IPS-18a (cell line): ENCODE data around the gene MLLT10.

Source experiments
- H3K27ac ChIP-seq: one replicate; pipeline ENCODE4 v1.5.1; 2013; ENCODE audit warnings: low read length
- H3K27me3 ChIP-seq: one replicate; pipeline ENCODE4 v1.6.1; 2013; ENCODE audit warnings: mild to moderate bottlenecking, low read length; ENCODE audit not compliant: control insufficient read depth, insufficient read depth
- H3K36me3 ChIP-seq: one replicate; pipeline ENCODE4 v1.6.1; 2013; ENCODE audit warnings: low read depth, low read length; ENCODE audit not compliant: control insufficient read depth
- H3K4me1 ChIP-seq: one replicate; pipeline ENCODE4 v1.6.1; 2013; ENCODE audit warnings: low read depth, low read length; ENCODE audit not compliant: control insufficient read depth
- H3K4me3 ChIP-seq: one replicate; pipeline ENCODE4 v1.5.1; 2013; ENCODE audit warnings: low read length
- H3K9ac ChIP-seq: one replicate; pipeline ENCODE4 v1.6.1; 2013; ENCODE audit warnings: mild to moderate bottlenecking, low read length, moderate library complexity
- H3K9me3 ChIP-seq: one replicate; pipeline ENCODE4 v1.6.1; 2013; ENCODE audit warnings: low read depth, low read length; ENCODE audit not compliant: control insufficient read depth

MLLT10 gene

GRCh38 chr10:21526860-21527597, 7.0 kb upstream of the MLLT10 start:
- H3K4me1 ChIP-seq, result peaks cover 52% of the 10 kb centered on the region
- no peaks in the 10 kb centered on the region for H3K27me3 ChIP-seq
- H3K9ac ChIP-seq, result peak overlapping the region; percentile 99
- H3K36me3 ChIP-seq, result no peaks in the 10 kb centered on the region
- H3K9me3 ChIP-seq, result no peaks in the 10 kb centered on the region
- peak overlapping the region; percentile 95 for H3K27ac ChIP-seq
- H3K4me3 ChIP-seq, result peak overlapping the region; percentile 88

GRCh38 chr10:21527598-21528235, 6.3 kb upstream of the MLLT10 start:
- Histone ChIP-seq H3K4me3 (peak overlapping the region; percentile 88), H3K4me1 (peaks cover 52% of the 10 kb centered on the region), H3K9ac (peak overlapping the region; percentile 99), H3K9me3 (no peaks in the 10 kb centered on the region), H3K36me3 (no peaks in the 10 kb centered on the region), H3K27me3 (no peaks in the 10 kb centered on the region), H3K27ac (peak overlapping the region; percentile 78)

GRCh38 chr10:21528236-21529031, 5.6 kb upstream of the MLLT10 start:
- Histone ChIP-seq H3K9ac (peak overlapping the region; percentile 99), H3K27me3 (no peaks in the 10 kb centered on the region), H3K4me3 (peak overlapping the region; percentile 88), H3K27ac (peak overlapping the region; percentile 78), H3K9me3 (no peaks in the 10 kb centered on the region), H3K36me3 (no peaks in the 10 kb centered on the region), H3K4me1 (peaks cover 52% of the 10 kb centered on the region)

GRCh38 chr10:21529032-21529910, 4.8 kb upstream of the MLLT10 start:
- H3K9me3 ChIP-seq, result no peaks in the 10 kb centered on the region
- peak overlapping the region; percentile 88 for H3K4me3 ChIP-seq
- no peaks in the 10 kb centered on the region for H3K27me3 ChIP-seq
- peak overlapping the region; percentile 78 for H3K27ac ChIP-seq
- peak overlapping the region; percentile 99 for H3K9ac ChIP-seq
- H3K36me3 ChIP-seq, result no peaks in the 10 kb centered on the region
- peaks cover 45% of the 10 kb centered on the region for H3K4me1 ChIP-seq

GRCh38 chr10:21530168-21530567, 3.9 kb upstream of the MLLT10 start:
- no peak overlapping the region for H3K27ac ChIP-seq

GRCh38 chr10:21530641-21531040, 3.4 kb upstream of the MLLT10 start:
- no peaks in the 10 kb centered on the region for H3K9me3 ChIP-seq
- no peak overlapping the region for H3K9ac ChIP-seq
- no peak overlapping the region for H3K27ac ChIP-seq
- H3K4me1 ChIP-seq, result peaks cover 45% of the 10 kb centered on the region
- H3K27me3 ChIP-seq, result no peaks in the 10 kb centered on the region
- no peaks in the 10 kb centered on the region for H3K36me3 ChIP-seq
- no peak overlapping the region for H3K4me3 ChIP-seq

More at GRCh38 chr10:21530168-21530567, 3.9 kb upstream of the MLLT10 start:
- H3K27me3 ChIP-seq, result no peaks in the 10 kb centered on the region
- peaks cover 45% of the 10 kb centered on the region for H3K4me1 ChIP-seq
- H3K9me3 ChIP-seq, result no peaks in the 10 kb centered on the region
- no peak overlapping the region for H3K9ac ChIP-seq
- H3K4me3 ChIP-seq, result no peak overlapping the region
- no peaks in the 10 kb centered on the region for H3K36me3 ChIP-seq

GRCh38 chr10:21531164-21531563, 2.9 kb upstream of the MLLT10 start:
- no peaks in the 10 kb centered on the region for H3K27me3 ChIP-seq
- H3K9ac ChIP-seq, result no peak overlapping the region
- H3K27ac ChIP-seq, result no peak overlapping the region
- no peaks in the 10 kb centered on the region for H3K36me3 ChIP-seq
- H3K4me1 ChIP-seq, result peaks cover 45% of the 10 kb centered on the region
- H3K9me3 ChIP-seq, result no peaks in the 10 kb centered on the region
- H3K4me3 ChIP-seq, result no peak overlapping the region

GRCh38 chr10:21532694-21533466, 1.2 kb upstream of the MLLT10 start:
- H3K9ac ChIP-seq, result peak overlapping the region; percentile 78
- no peaks in the 10 kb centered on the region for H3K9me3 ChIP-seq
- peaks cover 45% of the 10 kb centered on the region for H3K4me1 ChIP-seq
- H3K36me3 ChIP-seq, result no peaks in the 10 kb centered on the region
- peak overlapping the region; percentile 80 for H3K4me3 ChIP-seq
- peak overlapping the region; percentile 92 for H3K27ac ChIP-seq
- no peaks in the 10 kb centered on the region for H3K27me3 ChIP-seq

- H3K9ac ChIP-seq, result no peak overlapping the region
- peaks cover 9% of the 10 kb centered on the region for H3K36me3 ChIP-seq
Observed at GRCh38 chr10:21534280-21534586, 201 bp downstream of the MLLT10 start.

GRCh38 chr10:21534604-21535493, 817 bp downstream of the MLLT10 start:
- Histone ChIP-seq H3K27me3 (no peaks in the 10 kb centered on the region), H3K9ac (peak overlapping the region; percentile 51), H3K4me1 (peaks cover 28% of the 10 kb centered on the region), H3K27ac (no peak overlapping the region), H3K4me3 (peak overlapping the region; percentile 68), H3K9me3 (no peaks in the 10 kb centered on the region), H3K36me3 (peaks cover 16% of the 10 kb centered on the region)

More at GRCh38 chr10:21534280-21534586, 201 bp downstream of the MLLT10 start:
- no peak overlapping the region for H3K27ac ChIP-seq
- peaks cover 34% of the 10 kb centered on the region for H3K4me1 ChIP-seq
- H3K27me3 ChIP-seq, result no peaks in the 10 kb centered on the region
- no peaks in the 10 kb centered on the region for H3K9me3 ChIP-seq
- H3K4me3 ChIP-seq, result peak overlapping the region; percentile 54
